IPS-11a (cell line): Measurements from ENCODE around the gene FOXR1.
"Not testable (repeated sequence)": the region's sequence is repeated elsewhere in the genome, so short reads cannot be mapped to it uniquely, and the experiment has no call there.

ENCODE experiments used
- H3K4me3 ChIP-seq: one replicate; pipeline ENCODE4 v1.5.1; 2013; ENCODE audit warnings: low read depth, low read length, control low read depth

Gene FOXR1

GRCh38 chr11:118947091-118947490, 24.5 kb upstream of the FOXR1 start:
- no peak overlapping the region for H3K4me3 ChIP-seq

GRCh38 chr11:118948000-118948399, 23.6 kb upstream of the FOXR1 start:
- no peak overlapping the region for H3K4me3 ChIP-seq

- H3K4me3 ChIP-seq = no peak overlapping the region
Measured at GRCh38 chr11:118953265-118953664, 18.3 kb upstream of the FOXR1 start.

GRCh38 chr11:118953976-118954375, 17.6 kb upstream of the FOXR1 start:
- H3K4me3 ChIP-seq = not testable (repeated sequence)

GRCh38 chr11:118956094-118956846, 15.3 kb upstream of the FOXR1 start, which contains the start of gene UPK2:
Gene UPK2, plus strand, starts transcription at chr11:118956298. Its CDS starts 53 bp downstream, at chr11:118956351.
- H3K4me3 ChIP-seq = no peak within 1 kb of the TSS

- H3K4me3 ChIP-seq = no peak overlapping the region
Measured at GRCh38 chr11:118956847-118957469, 14.6 kb upstream of the FOXR1 start.

GRCh38 chr11:118957549-118957948, 14.0 kb upstream of the FOXR1 start:
- H3K4me3 ChIP-seq = no peak overlapping the region

- no peak overlapping the region for H3K4me3 ChIP-seq
Measured at GRCh38 chr11:118957968-118958367, 13.6 kb upstream of the FOXR1 start.

GRCh38 chr11:118958577-118958976, 13.0 kb upstream of the FOXR1 start:
- no peak overlapping the region for H3K4me3 ChIP-seq

GRCh38 chr11:118961189-118961588, 10.4 kb upstream of the FOXR1 start:
- H3K4me3 ChIP-seq = no peak overlapping the region

GRCh38 chr11:118961591-118961990, 10.0 kb upstream of the FOXR1 start:
- H3K4me3 ChIP-seq = no peak overlapping the region

- not testable (repeated sequence) for H3K4me3 ChIP-seq
Measured at GRCh38 chr11:118969508-118969907, 2.1 kb upstream of the FOXR1 start.

- no peak overlapping the region for H3K4me3 ChIP-seq
Measured at GRCh38 chr11:118973985-118974384, 2.4 kb downstream of the FOXR1 start.

- no peak overlapping the region for H3K4me3 ChIP-seq
Measured at GRCh38 chr11:118975771-118976709, 4.5 kb downstream of the FOXR1 start.

- no peak overlapping the region for H3K4me3 ChIP-seq
Measured at GRCh38 chr11:118979434-118979833, 7.9 kb downstream of the FOXR1 start.

GRCh38 chr11:118980191-118980881, 8.8 kb downstream of the FOXR1 start:
- H3K4me3 ChIP-seq = no peak overlapping the region

- H3K4me3 ChIP-seq = not testable (repeated sequence)
Measured at GRCh38 chr11:118984337-118984736, 12.8 kb downstream of the FOXR1 start.

- H3K4me3 ChIP-seq = no peak overlapping the region
Measured at GRCh38 chr11:118984825-118985224, 13.3 kb downstream of the FOXR1 start.

GRCh38 chr11:118988280-118988679, 16.7 kb downstream of the FOXR1 start:
- no peak overlapping the region for H3K4me3 ChIP-seq

- H3K4me3 ChIP-seq = not testable (repeated sequence)
Measured at GRCh38 chr11:118991486-118992038, 20.0 kb downstream of the FOXR1 start.
